H9 (cell line): Measurements from ENCODE around the gene DAZAP1. TPM values are rescaled to one million over a fixed set of nuclear protein-coding genes. Genes with fewer than 3 reads are reported as not detected.
A peak's percentile ranks its signal among the peaks of the same experiment; 100 is the strongest.

Experiments
- DNase-seq: peaks from one replicate; pipeline ENCODE4 v3.0.0-alpha.2; 2017
- H2AFZ ChIP-seq: one replicate; pipeline ENCODE4 v1.6.1; 2013; ENCODE audit warnings: mild to moderate bottlenecking, low read length, control low read depth, moderate library complexity
- H2AK5ac ChIP-seq: 2 replicates; pipeline ENCODE4 v1.6.1; 2013; ENCODE audit warnings: low read length, control low read depth, mixed read lengths; ENCODE audit not compliant: insufficient read length
- H2BK120ac ChIP-seq: one replicate; pipeline ENCODE4 v1.6.1; 2013; ENCODE audit warnings: low read depth, mild to moderate bottlenecking, low read length, control low read depth, inconsistent platforms; ENCODE audit not compliant: poor library complexity, severe bottlenecking
- H2BK12ac ChIP-seq: 2 replicates; pipeline ENCODE4 v1.6.1; 2013; ENCODE audit warnings: low read length, control low read depth, mixed read lengths, low read depth; ENCODE audit not compliant: insufficient read length
- H2BK15ac ChIP-seq: 2 replicates; pipeline ENCODE4 v1.6.1; 2013; ENCODE audit warnings: low read depth, low read length, control low read depth
- H2BK20ac ChIP-seq: one replicate; pipeline ENCODE4 v1.6.1; 2013; ENCODE audit warnings: low read depth, mild to moderate bottlenecking, low read length, control low read depth, inconsistent platforms; ENCODE audit not compliant: poor library complexity, severe bottlenecking
- H2BK5ac ChIP-seq: 2 replicates; pipeline ENCODE4 v1.6.1; 2013; ENCODE audit warnings: low read length, control low read depth, mixed read lengths; ENCODE audit not compliant: insufficient read length
- H3K14ac ChIP-seq: 2 replicates; pipeline ENCODE4 v1.6.1; 2013; ENCODE audit warnings: low read length, control low read depth; ENCODE audit not compliant: insufficient read depth
- H3K18ac ChIP-seq: 2 replicates; pipeline ENCODE4 v1.6.1; 2013; ENCODE audit warnings: low read depth, mild to moderate bottlenecking, mixed read lengths, low read length, control low read depth; ENCODE audit not compliant: insufficient read length
- H3K23ac ChIP-seq: 2 replicates; pipeline ENCODE4 v1.6.1; 2013; ENCODE audit warnings: low read length, control low read depth, mixed read lengths, low read depth; ENCODE audit not compliant: insufficient read length
- H3K23me2 ChIP-seq: 2 replicates; pipeline ENCODE4 v1.6.1; 2013; ENCODE audit warnings: low read depth, mild to moderate bottlenecking, mixed read lengths, low read length, control low read depth; ENCODE audit not compliant: insufficient read length, poor library complexity, severe bottlenecking
- H3K27ac ChIP-seq: 2 replicates; pipeline ENCODE4 v1.5.1; 2013; ENCODE audit warnings: low read length, control low read depth, mixed read lengths, low read depth; ENCODE audit not compliant: insufficient read length
- H3K27me3 ChIP-seq: 2 replicates; pipeline ENCODE4 v1.6.1; 2013; ENCODE audit warnings: low read length, control low read depth, inconsistent platforms; ENCODE audit not compliant: insufficient read depth
- H3K4ac ChIP-seq: 2 replicates; pipeline ENCODE4 v1.6.1; 2013; ENCODE audit warnings: low read depth, mild to moderate bottlenecking, control low read depth, inconsistent platforms, low read length, moderate library complexity
- H3K4me1 ChIP-seq: 2 replicates; pipeline ENCODE4 v1.6.1; 2013; ENCODE audit warnings: low read length, control low read depth, inconsistent platforms; ENCODE audit not compliant: insufficient read depth
- H3K4me2 ChIP-seq: 2 replicates; pipeline ENCODE4 v1.6.1; 2013; ENCODE audit warnings: low read length, control low read depth, mixed read lengths; ENCODE audit not compliant: insufficient read length, insufficient read depth
- H3K56ac ChIP-seq: 2 replicates; pipeline ENCODE4 v1.6.1; 2013; ENCODE audit warnings: low read depth, mild to moderate bottlenecking, mixed read lengths, low read length, control low read depth; ENCODE audit not compliant: insufficient read length
- H3K79me1 ChIP-seq: 2 replicates; pipeline ENCODE4 v1.6.1; 2013; ENCODE audit warnings: low read depth, mild to moderate bottlenecking, moderate library complexity, low read length, control low read depth, inconsistent platforms; ENCODE audit not compliant: insufficient read depth, poor library complexity, severe bottlenecking
- H3K79me2 ChIP-seq: 2 replicates; pipeline ENCODE4 v1.6.1; 2013; ENCODE audit warnings: low read length, control low read depth, inconsistent platforms; ENCODE audit not compliant: insufficient read depth
- H3K9ac ChIP-seq: 2 replicates; pipeline ENCODE4 v1.6.1; 2013; ENCODE audit warnings: low read length, control low read depth, mixed read lengths; ENCODE audit not compliant: insufficient read length; ENCODE audit errors: extremely low read depth
- H3K9me3 ChIP-seq: one replicate; pipeline ENCODE4 v1.6.1; 2013; ENCODE audit warnings: low read depth, low read length, inconsistent platforms; ENCODE audit not compliant: control insufficient read depth
- H3T11ph ChIP-seq: one replicate; pipeline ENCODE4 v1.6.1; 2013; ENCODE audit warnings: mild to moderate bottlenecking, low read length, control low read depth, inconsistent platforms
- H4K20me1 ChIP-seq: one replicate; pipeline ENCODE4 v1.6.1; 2013; ENCODE audit not compliant: control insufficient read depth, insufficient read length, insufficient read depth
- H4K5ac ChIP-seq: 2 replicates; pipeline ENCODE4 v1.6.1; 2013; ENCODE audit warnings: low read depth, mild to moderate bottlenecking, mixed read lengths, low read length, control low read depth; ENCODE audit not compliant: insufficient read length
- H4K8ac ChIP-seq: replicated peaks from 2 replicates; pipeline ENCODE4 v1.6.1; 2013; ENCODE audit warnings: low read length, control low read depth, mixed read lengths, low read depth; ENCODE audit not compliant: insufficient read length
- H4K91ac ChIP-seq: 2 replicates; pipeline ENCODE4 v1.6.1; 2013; ENCODE audit warnings: low read depth, mild to moderate bottlenecking, moderate library complexity, mixed read lengths, low read length, control low read depth; ENCODE audit not compliant: insufficient read length
- H3K27ac Mint-ChIP-seq, 3 experiments: 2 replicates in 2 of 3; 3 replicates in 1 of 3; pipeline ENCODE4 v1.8.0; 2020 to 2021; ENCODE audit warnings: mixed read lengths in 3 of 3, mild to moderate bottlenecking in 1 of 3, moderate library complexity in 1 of 3
- H3K27me3 Mint-ChIP-seq: 2 replicates; pipeline ENCODE4 v1.8.0; 2021; ENCODE audit warnings: low read depth, mild to moderate bottlenecking, moderate library complexity, mixed read lengths
- H3K36me3 Mint-ChIP-seq, 3 experiments: 2 replicates in 2 of 3; 3 replicates in 1 of 3; pipeline ENCODE4 v1.8.0; 2020 to 2021; ENCODE audit warnings: low read depth in 3 of 3, mixed read lengths in 3 of 3; ENCODE audit not compliant: insufficient read depth in 1 of 3
- H3K4me1 Mint-ChIP-seq, 2 experiments: 2 replicates each; pipeline ENCODE4 v1.8.0; 2020; ENCODE audit warnings: mixed read lengths in 2 of 2
- H3K4me3 Mint-ChIP-seq, 2 experiments: 2 replicates in 1 of 2; 3 replicates in 1 of 2; pipeline ENCODE4 v1.8.0; 2020 to 2021; ENCODE audit warnings: mild to moderate bottlenecking in 2 of 2, mixed read lengths in 2 of 2, moderate library complexity in 1 of 2
- H3K9me3 Mint-ChIP-seq, 2 experiments: 2 replicates in 1 of 2; 3 replicates in 1 of 2; pipeline ENCODE4 v1.8.0; 2020; ENCODE audit warnings: mild to moderate bottlenecking in 2 of 2, mixed read lengths in 2 of 2, moderate library complexity in 1 of 2
- CTCF ChIP-seq: fragments of 200-600 bp; sonication (generic); conservative IDR thresholded peaks from 3 replicates; pipeline ENCODE4 v1.8.0; 2021; ENCODE audit warnings: antibody characterized with exemption, mild to moderate bottlenecking
- WGBS: extraction: QIAGEN DNeasy Blood & Tissue Kit; methylation state at CpG from one replicate; pipeline ENCODE4 v1.1.7; 2013; ENCODE audit warnings: missing lambda C conversion rate, low lambda C conversion rate, mixed read lengths; ENCODE audit not compliant: insufficient read length; ENCODE audit errors: extremely low coverage; 5-methylcytosine and 5-hydroxymethylcytosine counted together
- total RNA-seq: library from RNA; stranded (reverse); gene quantifications from 2 replicates; pipeline ENCODE4 v1.2.1, GENCODE V29; 2021

Gene DAZAP1
- total RNA-seq, 1 experiment from 2014 or later, result 265 TPM

GRCh38 chr19:1382250-1382649 is 25.1 kb upstream of the DAZAP1 start:
- Histone ChIP-seq H3K9me3 (no peaks in the 10 kb centered on the region), H3T11ph (no peak overlapping the region), H2BK15ac (no peak overlapping the region), H4K20me1 (no peaks in the 10 kb centered on the region), H3K56ac (no peak overlapping the region), H4K91ac (no peak overlapping the region), H2AFZ (no peak overlapping the region), H4K8ac (no peak overlapping the region), H3K23me2 (peaks cover 6% of the 10 kb centered on the region), H2BK120ac (no peak overlapping the region), H4K5ac (no peak overlapping the region), H3K4me1 (no peaks in the 10 kb centered on the region), H3K79me1 (peaks cover 6% of the 10 kb centered on the region), H3K18ac (no peak overlapping the region), H3K14ac (no peak overlapping the region), H2BK5ac (no peak overlapping the region), H3K9ac (no peak overlapping the region), H2AK5ac (no peak overlapping the region), H3K4ac (no peak overlapping the region), H3K79me2 (peaks cover 3% of the 10 kb centered on the region; the same call in 1 of the 2 replicates), H3K27ac (no peak overlapping the region), H3K27me3 (no peaks in the 10 kb centered on the region), H3K4me2 (no peak overlapping the region), H3K23ac (no peak overlapping the region), H2BK12ac (no peak overlapping the region), H2BK20ac (no peak overlapping the region)
- no CpG with 5 or more reads among the region's 3 CpGs for WGBS
- H3K9me3 Mint-ChIP-seq, result peaks cover 3 to 5% of the 10 kb centered on the region in 2 experiments; a peak in 2 of 5 replicates
- peak overlapping the region in 1 of 2 experiments; percentile 32; a peak in 1 of 5 replicates for H3K4me3 Mint-ChIP-seq
- no peak for DNase-seq
- peaks cover 3% of the 10 kb centered on the region for H3K27me3 Mint-ChIP-seq
- H3K4me1 Mint-ChIP-seq, result peaks cover 13 to 20% of the 10 kb centered on the region in 2 experiments
- no peak overlapping the region for H3K27ac Mint-ChIP-seq
- TF ChIP-seq CTCF, result no peak
- peaks cover 2 to 9% (median 3%) of the 10 kb centered on the region in 3 experiments; a peak in 5 of 7 replicates for H3K36me3 Mint-ChIP-seq
